Fibroblast of pulmonary artery (primary cell): ENCODE results near the gene MYBPHL.

Experiments used
- DNase-seq: peaks from one replicate; pipeline ENCODE4 v3.0.0-alpha.2; 2010; ENCODE audit warnings: low read depth
- H3K4me3 ChIP-seq: replicated peaks from 2 replicates; pipeline ENCODE4 v1.5.1; 2011; ENCODE audit warnings: low read depth, mild to moderate bottlenecking, control low read depth, low read length, moderate library complexity
- TF ChIP-seq, protein P1 (sequence below): IDR thresholded peaks from 2 replicates; pipeline ENCODE4 v1.5.1; 2011; ENCODE audit warnings: mild to moderate bottlenecking, control low read depth, low read length, inconsistent platforms; ENCODE audit errors: missing control alignments

The MYBPHL gene

DNA sequence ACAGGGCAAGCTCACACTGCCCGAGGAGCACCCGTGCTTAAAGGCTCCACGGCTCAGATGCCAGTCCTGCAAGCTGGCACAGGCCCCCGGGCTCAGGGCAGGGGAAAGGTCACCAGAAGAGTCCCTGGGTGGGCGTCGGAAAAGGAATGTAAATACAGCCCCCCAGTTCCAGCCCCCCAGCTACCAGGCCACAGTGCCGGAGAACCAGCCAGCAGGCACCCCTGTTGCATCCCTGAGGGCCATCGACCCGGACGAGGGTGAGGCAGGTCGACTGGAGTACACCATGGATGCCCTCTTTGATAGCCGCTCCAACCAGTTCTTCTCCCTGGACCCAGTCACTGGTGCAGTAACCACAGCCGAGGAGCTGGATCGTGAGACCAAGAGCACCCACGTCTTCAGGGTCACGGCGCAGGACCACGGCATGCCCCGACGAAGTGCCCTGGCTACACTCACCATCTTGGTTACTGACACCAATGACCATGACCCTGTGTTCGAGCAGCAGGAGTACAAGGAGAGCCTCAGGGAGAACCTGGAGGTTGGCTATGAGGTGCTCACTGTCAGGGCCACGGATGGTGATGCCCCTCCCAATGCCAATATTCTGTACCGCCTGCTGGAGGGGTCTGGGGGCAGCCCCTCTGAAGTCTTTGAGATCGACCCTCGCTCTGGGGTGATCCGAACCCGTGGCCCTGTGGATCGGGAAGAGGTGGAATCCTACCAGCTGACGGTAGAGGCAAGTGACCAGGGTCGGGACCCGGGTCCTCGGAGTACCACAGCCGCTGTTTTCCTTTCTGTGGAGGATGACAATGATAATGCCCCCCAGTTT is 56.1 kb downstream of the MYBPHL start:
- TF ChIP-seq, protein P1, sequence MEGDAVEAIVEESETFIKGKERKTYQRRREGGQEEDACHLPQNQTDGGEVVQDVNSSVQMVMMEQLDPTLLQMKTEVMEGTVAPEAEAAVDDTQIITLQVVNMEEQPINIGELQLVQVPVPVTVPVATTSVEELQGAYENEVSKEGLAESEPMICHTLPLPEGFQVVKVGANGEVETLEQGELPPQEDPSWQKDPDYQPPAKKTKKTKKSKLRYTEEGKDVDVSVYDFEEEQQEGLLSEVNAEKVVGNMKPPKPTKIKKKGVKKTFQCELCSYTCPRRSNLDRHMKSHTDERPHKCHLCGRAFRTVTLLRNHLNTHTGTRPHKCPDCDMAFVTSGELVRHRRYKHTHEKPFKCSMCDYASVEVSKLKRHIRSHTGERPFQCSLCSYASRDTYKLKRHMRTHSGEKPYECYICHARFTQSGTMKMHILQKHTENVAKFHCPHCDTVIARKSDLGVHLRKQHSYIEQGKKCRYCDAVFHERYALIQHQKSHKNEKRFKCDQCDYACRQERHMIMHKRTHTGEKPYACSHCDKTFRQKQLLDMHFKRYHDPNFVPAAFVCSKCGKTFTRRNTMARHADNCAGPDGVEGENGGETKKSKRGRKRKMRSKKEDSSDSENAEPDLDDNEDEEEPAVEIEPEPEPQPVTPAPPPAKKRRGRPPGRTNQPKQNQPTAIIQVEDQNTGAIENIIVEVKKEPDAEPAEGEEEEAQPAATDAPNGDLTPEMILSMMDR = no peak
- no peak overlapping the region for H3K4me3 ChIP-seq
- no peak for DNase-seq

DNA sequence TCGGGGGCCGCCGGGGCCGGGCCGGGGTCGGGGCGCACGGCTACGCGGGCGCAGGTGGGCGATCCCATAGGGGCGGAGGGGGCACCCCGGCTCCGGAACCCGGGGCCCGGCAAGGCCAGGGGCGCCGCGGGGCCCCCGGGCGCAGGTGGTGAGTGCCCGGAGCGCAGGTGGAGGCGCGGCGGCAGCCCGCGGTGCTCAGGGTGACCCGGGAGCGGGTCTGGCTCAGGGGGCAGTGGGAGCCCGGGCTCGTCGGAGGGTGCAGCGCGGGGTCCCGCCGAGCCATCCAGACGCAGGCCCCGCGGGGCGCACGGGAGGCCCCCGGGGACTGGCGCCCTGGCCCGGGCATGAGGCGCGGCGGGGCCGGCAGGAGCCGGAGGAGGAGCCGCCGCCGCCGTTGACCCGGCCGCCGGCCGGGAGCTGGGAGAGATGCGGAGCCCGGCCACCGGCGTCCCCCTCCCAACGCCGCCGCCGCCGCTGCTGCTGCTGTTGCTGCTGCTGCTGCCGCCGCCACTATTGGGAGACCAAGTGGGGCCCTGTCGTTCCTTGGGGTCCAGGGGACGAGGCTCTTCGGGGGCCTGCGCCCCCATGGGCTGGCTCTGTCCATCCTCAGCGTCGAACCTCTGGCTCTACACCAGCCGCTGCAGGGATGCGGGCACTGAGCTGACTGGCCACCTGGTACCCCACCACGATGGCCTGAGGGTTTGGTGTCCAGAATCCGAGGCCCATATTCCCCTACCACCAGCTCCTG is 57.0 kb downstream of the MYBPHL start:
- TF ChIP-seq, protein P1 = no peak
- no peak for DNase-seq
- peak overlapping the region; percentile 31 for H3K4me3 ChIP-seq

DNA sequence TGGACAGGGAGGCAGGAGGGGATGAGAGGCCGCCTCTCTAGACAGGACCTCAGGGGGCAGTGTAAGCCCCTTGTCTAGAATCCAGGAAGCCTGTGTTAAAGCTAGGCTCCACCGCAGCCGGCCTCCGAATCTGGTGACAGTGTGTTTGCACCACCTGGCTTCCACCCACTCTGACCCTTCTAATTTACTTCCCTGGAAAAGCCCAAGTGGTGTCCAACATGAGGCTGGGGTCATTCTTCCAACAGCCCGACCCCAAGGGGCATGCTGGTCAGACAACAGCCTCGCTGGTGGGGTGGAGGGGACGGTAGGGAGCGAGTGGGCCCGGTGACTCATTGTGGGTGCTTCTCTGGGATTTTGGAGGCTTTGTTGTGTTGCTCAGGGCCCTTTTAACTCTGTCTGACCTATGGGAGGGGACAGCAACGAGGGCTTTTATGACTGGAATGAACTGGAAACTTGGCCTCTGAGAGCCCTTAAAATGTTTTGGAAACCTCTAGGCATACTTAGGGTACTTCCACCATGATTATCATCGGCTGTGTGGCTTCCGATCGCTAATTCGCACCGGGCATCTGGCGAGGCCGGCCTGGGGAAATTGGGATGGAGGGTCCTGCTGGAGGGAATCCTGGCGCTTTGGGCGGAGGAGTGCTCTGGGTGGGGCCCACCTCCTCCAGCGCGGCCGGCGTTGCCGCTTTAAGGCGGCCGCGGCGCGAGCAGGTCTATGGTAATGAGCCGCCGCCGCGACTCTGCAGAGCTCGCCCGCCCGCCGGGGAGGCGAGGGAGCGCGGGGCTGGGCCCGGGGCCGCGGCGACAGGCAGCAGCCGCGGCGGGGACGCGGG is 57.8 kb downstream of the MYBPHL start, which contains the start of gene CELSR2:
CELSR2 (plus strand) TSS at position 743 of the 833 bp plus-strand sequence. CDS start 541 bp downstream, outside the sequence.
- TF ChIP-seq, protein P1 = no peak
- H3K4me3 ChIP-seq = peak within 1 kb of the TSS; percentile 31
- peak; percentile 50 for DNase-seq

DNA sequence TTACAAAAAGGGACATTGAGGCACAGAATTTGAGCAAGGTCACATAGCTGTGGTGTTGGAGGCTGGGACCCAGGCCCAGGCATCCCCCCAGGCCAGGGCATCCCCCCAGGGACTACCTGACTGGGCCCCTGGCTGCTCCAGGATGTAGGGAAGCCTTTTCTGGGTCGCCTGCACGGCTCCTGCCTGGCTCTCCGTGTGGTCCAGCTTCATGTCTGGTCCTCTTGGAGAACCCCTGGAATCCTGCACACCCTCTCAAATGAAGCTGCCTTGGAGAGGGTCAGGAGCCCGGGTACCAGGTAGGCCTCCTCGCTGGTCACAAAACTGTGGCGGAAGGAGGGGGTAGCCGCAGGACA is 58.4 kb downstream of the MYBPHL start:
- DNase-seq = no peak
- H3K4me3 ChIP-seq = no peak overlapping the region
- TF ChIP-seq, protein P1 = no peak

DNA sequence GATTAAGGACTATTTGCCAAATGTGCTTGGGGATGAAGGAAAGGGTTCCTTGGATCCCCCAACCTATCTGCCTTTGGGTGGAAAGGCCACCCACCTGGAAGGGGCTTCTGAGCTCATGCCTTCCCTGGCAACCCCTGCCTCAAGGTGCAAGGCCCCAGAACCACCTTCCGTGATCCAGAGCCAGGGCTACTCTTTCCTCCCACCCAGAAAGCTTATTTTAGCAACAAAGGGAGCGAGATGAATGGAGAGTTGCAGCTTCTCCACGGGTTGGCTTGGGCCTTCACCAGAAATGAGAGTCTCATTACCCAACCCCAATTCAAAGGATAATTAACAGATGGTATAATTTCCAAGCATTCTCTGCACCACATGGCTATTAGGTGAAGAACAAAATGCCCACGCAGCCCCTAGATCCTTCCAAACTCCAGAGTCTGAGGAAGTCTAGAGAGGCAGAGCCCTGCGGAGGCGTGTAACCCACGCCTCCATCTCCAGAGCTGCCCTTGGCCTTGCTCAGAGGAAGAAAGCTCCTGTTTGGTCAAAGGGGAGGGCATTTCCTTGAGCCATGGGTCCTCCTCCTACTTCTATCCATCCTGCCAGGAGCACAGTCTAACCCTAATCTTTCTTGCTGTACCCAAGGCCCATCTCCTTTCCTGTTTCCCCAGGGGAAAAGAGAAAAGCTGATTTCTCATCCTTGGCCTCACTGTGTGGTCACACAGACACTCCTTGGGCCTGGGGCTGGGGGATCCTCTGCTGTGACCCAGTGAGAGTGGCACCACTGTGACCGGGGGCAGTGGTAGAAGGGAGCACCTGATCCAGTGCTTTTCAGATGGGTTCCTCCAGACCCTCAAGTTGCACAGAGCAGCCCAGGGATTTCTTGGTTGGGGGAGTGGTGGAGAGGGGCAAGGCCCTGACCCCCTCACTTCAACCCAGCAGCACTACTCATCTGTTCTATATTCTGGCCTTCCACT is 59.1 kb downstream of the MYBPHL start:
- TF ChIP-seq, protein P1 = no peak
- H3K4me3 ChIP-seq = no peak overlapping the region
- DNase-seq = no peak

DNA sequence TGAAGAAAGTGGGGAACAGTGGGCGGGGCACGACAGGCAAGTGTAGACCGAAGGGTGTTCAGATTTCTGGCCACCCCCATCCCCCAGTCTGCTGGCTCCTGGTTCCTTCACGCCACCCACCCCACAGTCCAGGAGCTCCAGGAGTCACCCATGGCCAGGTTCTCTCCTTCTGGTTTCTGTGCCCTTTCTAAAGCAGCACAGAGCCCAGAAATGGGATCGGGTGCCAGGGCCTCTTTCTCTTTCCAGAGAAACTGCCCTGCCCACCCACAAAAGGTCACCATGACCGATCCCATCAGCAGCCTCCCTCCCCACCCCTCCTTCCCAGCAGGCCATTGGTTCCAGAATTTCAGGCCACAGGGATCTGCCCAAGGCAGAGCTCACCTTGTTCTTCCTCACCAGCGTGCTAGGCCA is 60.7 kb downstream of the MYBPHL start:
- no peak for DNase-seq
- TF ChIP-seq, protein P1 = no peak
- no peak overlapping the region for H3K4me3 ChIP-seq
